GM23338 (cell line): ENCODE results near the gene MIB2.

Experiments used
- CREB1 ChIP-seq: fragments of 250-450 bp; sonication (Bioruptor Pico); IDR thresholded peaks from 2 replicates; pipeline ENCODE4 v1.5.0; 2020; ENCODE audit warnings: low read depth, mild to moderate bottlenecking, moderate library complexity
- EZH2 ChIP-seq: fragments of 200-600 bp; sonication (generic); IDR thresholded peaks from one replicate; pipeline ENCODE4 v1.8.0; 2017; ENCODE audit warnings: antibody characterized with exemption, mild to moderate bottlenecking, low read depth; ENCODE audit not compliant: unreplicated experiment
- EZH2phosphoT487 ChIP-seq: fragments of 200-600 bp; sonication (generic); IDR thresholded peaks from one replicate; pipeline ENCODE4 v1.8.1; 2018; ENCODE audit warnings: antibody characterized with exemption; ENCODE audit not compliant: unreplicated experiment
- JUNB ChIP-seq: IDR thresholded peaks from one replicate; pipeline ENCODE4 v1.6.1; 2016; ENCODE audit warnings: antibody characterized with exemption; ENCODE audit not compliant: unreplicated experiment
- POLR2AphosphoS5 ChIP-seq: IDR thresholded peaks from 2 replicates; pipeline ENCODE4 v1.6.1; 2016; ENCODE audit warnings: antibody characterized with exemption, low read depth
- STAT1 ChIP-seq: IDR thresholded peaks from one replicate; pipeline ENCODE4 v1.6.1; 2016; ENCODE audit warnings: antibody characterized with exemption; ENCODE audit not compliant: unreplicated experiment
- TF ChIP-seq, protein P1 (sequence below), 2 experiments: fragments of 200-600 bp in 1 of 2; sonication (generic) in 1 of 2; conservative IDR thresholded peaks; 2 replicates each; pipeline versions ENCODE4 v1.5.1 to v1.6.1; 2016 to 2017; ENCODE audit warnings: antibody characterized with exemption in 2 of 2, low read depth in 2 of 2, mild to moderate bottlenecking in 2 of 2, moderate library complexity in 1 of 2
- TF ChIP-seq, protein P2 (sequence below): IDR thresholded peaks from one replicate; pipeline ENCODE4 v1.6.1; 2018; ENCODE audit warnings: antibody characterized with exemption; ENCODE audit not compliant: unreplicated experiment

DNA sequence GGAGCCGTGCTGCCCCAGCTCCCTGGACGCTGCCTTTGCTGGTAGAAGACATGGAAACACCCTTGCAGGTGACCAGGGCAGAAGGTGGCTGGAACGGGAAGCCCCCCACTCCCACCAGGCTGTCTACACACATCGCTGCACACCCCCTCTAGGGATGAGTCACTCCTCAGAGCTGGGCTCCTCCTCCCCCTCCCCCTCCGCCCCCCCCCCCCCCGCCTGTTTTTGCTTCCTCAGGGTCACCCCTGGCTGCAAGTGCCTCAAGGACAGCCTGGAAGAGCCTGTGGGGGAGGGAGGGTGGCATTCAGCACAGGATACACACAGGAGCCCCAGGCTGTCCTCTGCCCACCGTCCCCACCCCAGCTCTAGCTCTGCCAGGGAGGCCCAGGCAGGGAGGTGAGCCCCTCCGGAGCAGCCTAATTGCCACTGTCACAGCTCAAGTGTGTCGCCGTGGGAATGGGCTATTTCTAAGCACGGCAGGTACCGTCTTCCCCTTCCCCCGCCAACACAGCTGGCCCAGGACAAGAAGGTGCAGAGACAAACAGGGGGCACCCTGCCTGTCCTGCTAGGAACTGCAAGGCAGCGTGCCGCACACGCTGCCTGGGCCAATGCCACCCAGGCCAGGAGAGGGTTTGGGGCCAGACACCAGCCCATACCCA, 17.9 kb upstream of the MIB2 start:
- TF ChIP-seq, protein P1, sequence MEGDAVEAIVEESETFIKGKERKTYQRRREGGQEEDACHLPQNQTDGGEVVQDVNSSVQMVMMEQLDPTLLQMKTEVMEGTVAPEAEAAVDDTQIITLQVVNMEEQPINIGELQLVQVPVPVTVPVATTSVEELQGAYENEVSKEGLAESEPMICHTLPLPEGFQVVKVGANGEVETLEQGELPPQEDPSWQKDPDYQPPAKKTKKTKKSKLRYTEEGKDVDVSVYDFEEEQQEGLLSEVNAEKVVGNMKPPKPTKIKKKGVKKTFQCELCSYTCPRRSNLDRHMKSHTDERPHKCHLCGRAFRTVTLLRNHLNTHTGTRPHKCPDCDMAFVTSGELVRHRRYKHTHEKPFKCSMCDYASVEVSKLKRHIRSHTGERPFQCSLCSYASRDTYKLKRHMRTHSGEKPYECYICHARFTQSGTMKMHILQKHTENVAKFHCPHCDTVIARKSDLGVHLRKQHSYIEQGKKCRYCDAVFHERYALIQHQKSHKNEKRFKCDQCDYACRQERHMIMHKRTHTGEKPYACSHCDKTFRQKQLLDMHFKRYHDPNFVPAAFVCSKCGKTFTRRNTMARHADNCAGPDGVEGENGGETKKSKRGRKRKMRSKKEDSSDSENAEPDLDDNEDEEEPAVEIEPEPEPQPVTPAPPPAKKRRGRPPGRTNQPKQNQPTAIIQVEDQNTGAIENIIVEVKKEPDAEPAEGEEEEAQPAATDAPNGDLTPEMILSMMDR (conservative IDR thresholded peaks at IDR 0.05; ENCODE audit: low read depth in 2 of 2): peak; percentile 46 to 50
- TF ChIP-seq EZH2 (no peak), POLR2AphosphoS5 (no peak), JUNB (no peak), EZH2phosphoT487 (no peak), CREB1 (CRISPR knock-in tag) (no peak), STAT1 (no peak)
- TF ChIP-seq, protein P2, sequence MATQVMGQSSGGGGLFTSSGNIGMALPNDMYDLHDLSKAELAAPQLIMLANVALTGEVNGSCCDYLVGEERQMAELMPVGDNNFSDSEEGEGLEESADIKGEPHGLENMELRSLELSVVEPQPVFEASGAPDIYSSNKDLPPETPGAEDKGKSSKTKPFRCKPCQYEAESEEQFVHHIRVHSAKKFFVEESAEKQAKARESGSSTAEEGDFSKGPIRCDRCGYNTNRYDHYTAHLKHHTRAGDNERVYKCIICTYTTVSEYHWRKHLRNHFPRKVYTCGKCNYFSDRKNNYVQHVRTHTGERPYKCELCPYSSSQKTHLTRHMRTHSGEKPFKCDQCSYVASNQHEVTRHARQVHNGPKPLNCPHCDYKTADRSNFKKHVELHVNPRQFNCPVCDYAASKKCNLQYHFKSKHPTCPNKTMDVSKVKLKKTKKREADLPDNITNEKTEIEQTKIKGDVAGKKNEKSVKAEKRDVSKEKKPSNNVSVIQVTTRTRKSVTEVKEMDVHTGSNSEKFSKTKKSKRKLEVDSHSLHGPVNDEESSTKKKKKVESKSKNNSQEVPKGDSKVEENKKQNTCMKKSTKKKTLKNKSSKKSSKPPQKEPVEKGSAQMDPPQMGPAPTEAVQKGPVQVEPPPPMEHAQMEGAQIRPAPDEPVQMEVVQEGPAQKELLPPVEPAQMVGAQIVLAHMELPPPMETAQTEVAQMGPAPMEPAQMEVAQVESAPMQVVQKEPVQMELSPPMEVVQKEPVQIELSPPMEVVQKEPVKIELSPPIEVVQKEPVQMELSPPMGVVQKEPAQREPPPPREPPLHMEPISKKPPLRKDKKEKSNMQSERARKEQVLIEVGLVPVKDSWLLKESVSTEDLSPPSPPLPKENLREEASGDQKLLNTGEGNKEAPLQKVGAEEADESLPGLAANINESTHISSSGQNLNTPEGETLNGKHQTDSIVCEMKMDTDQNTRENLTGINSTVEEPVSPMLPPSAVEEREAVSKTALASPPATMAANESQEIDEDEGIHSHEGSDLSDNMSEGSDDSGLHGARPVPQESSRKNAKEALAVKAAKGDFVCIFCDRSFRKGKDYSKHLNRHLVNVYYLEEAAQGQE: no peak
